ENCODE results near the gene KCTD15. TPM values are rescaled to one million over a fixed set of nuclear protein-coding genes. Genes with fewer than 3 reads are reported as not detected.

KCTD15 gene
- polyA plus RNA-seq, 3 donors = 1.6 to 43.2 (median 2.1) TPM

DNA sequence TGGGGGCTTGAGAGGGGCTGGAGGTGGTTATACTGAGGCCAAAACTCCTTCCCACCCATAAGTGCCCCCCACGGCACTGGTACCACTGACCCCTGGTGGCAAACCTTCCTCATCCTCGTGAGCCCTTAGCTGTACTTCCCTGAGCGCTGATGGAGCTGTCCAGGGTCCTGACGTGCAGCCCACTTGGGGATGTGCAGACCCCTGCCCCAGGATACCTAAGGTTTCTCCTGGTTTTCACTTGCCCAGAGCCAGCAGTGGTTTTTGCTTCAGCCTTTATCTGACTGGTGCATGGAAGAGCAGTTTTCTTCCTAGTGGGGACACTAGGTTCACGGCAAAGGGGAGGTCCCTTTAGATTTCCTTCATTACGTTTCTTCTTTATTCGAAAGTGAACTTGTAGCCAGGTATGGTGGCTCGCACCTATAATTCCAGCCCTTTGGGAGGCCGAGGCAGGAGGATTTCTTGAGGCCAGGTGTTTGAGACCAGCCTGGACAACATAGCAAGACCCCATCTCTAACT lies 28.7 kb upstream of the KCTD15 start:
- 50% methylated on average over 4 of the region's 9 CpGs for WGBS (ENCODE audit: insufficient coverage)
- TF ChIP-seq, protein P1, sequence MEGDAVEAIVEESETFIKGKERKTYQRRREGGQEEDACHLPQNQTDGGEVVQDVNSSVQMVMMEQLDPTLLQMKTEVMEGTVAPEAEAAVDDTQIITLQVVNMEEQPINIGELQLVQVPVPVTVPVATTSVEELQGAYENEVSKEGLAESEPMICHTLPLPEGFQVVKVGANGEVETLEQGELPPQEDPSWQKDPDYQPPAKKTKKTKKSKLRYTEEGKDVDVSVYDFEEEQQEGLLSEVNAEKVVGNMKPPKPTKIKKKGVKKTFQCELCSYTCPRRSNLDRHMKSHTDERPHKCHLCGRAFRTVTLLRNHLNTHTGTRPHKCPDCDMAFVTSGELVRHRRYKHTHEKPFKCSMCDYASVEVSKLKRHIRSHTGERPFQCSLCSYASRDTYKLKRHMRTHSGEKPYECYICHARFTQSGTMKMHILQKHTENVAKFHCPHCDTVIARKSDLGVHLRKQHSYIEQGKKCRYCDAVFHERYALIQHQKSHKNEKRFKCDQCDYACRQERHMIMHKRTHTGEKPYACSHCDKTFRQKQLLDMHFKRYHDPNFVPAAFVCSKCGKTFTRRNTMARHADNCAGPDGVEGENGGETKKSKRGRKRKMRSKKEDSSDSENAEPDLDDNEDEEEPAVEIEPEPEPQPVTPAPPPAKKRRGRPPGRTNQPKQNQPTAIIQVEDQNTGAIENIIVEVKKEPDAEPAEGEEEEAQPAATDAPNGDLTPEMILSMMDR (IDR thresholded peaks at IDR 0.05) = no peak
- no peak overlapping the region for H3K27ac ChIP-seq (ENCODE audit: low read depth in 1 of 2, low read length in 2 of 2)
- DNase-seq = no peak
- H3K9ac ChIP-seq (ENCODE audit: insufficient read depth, low read length, poor library complexity, severe bottlenecking) = no peak overlapping the region
- intact Hi-C loops (cut with micrococcal nuclease) = no loop called here
- H4K20me1 ChIP-seq (ENCODE audit: insufficient read depth, low read length) = no peaks in the 10 kb centered on the region
- Mint-ChIP-seq H3K36me3 (no peaks in the 10 kb centered on the region), H3K4me1 (no peaks in the 10 kb centered on the region), H3K27me3 (ENCODE audit: low read depth in 3 of 3) (peaks cover 0 to 5% (median 2%) of the 10 kb centered on the region in 3 donors), H3K4me3 (no peak overlapping the region), H3K27ac (no peak overlapping the region), H3K9me3 (no peaks in the 10 kb centered on the region)
- no peaks in the 10 kb centered on the region for H3K79me2 ChIP-seq (ENCODE audit: insufficient read depth, low read length)
- H3K27me3 ChIP-seq (ENCODE audit: control insufficient read depth in 2 of 2, insufficient read depth in 2 of 2, low read length in 2 of 2) = no peaks in the 10 kb centered on the region
- H3K4me2 ChIP-seq (replicated peaks; ENCODE audit: extremely low read depth, low read length, poor library complexity, severe bottlenecking) = no peak overlapping the region
- no peaks in the 10 kb centered on the region for H3K36me3 ChIP-seq (replicated peaks in 1 of 2; ENCODE audit: control insufficient read depth in 1 of 2, insufficient read depth in 2 of 2, low read length in 2 of 2)
- no peak overlapping the region for H2AFZ ChIP-seq (ENCODE audit: insufficient read depth, low read depth, low read length, poor library complexity, severe bottlenecking)
- no peaks in the 10 kb centered on the region for H3K4me1 ChIP-seq (ENCODE audit: control insufficient read depth in 1 of 2, insufficient read depth in 2 of 2, low read length in 2 of 2)
- no peak overlapping the region for H3K4me3 ChIP-seq (replicated peaks in 1 of 3; ENCODE audit: low read depth in 2 of 3, low read length in 3 of 3)
- no peaks in the 10 kb centered on the region for H3K9me3 ChIP-seq (replicated peaks in 1 of 2; ENCODE audit: control insufficient read depth in 1 of 2, insufficient read depth in 1 of 2, low read length in 2 of 2)

DNA sequence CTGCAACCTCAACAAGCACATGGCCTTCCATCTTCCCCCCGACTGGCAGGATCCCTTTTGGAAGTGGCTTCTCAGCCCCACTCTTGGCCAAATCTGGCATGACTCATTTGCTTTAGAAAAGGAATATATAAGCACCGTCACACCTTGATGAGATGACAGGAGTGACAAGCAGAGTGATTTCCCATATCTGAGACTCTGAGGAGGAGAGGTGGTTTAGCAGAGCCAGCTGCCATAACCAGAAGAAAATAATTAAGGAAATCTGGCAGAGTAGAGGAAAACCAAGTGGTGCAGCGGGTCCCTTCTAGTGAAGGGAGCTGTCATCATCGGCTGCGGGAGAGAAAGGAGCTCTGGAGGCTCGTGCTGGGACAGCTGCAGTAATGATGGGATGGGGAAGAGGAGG lies 27.5 kb upstream of the KCTD15 start:
- Mint-ChIP-seq H3K27me3 (ENCODE audit: low read depth in 3 of 3) (peaks cover 0 to 4% (median 3%) of the 10 kb centered on the region in 3 donors), H3K9me3 (no peaks in the 10 kb centered on the region), H3K4me3 (no peak overlapping the region), H3K4me1 (no peaks in the 10 kb centered on the region), H3K27ac (no peak overlapping the region), H3K36me3 (no peaks in the 10 kb centered on the region)
- WGBS (ENCODE audit: insufficient coverage) = 71% methylated on average over 5 of the region's 6 CpGs
- Histone ChIP-seq H3K4me3 (replicated peaks in 1 of 3; ENCODE audit: low read depth in 2 of 3, low read length in 3 of 3) (no peak overlapping the region), H3K4me2 (replicated peaks; ENCODE audit: extremely low read depth, low read length, poor library complexity, severe bottlenecking) (no peak overlapping the region), H3K27me3 (ENCODE audit: control insufficient read depth in 2 of 2, insufficient read depth in 2 of 2, low read length in 2 of 2) (no peaks in the 10 kb centered on the region), H3K27ac (ENCODE audit: low read depth in 1 of 2, low read length in 2 of 2) (no peak overlapping the region), H3K9ac (ENCODE audit: insufficient read depth, low read length, poor library complexity, severe bottlenecking) (no peak overlapping the region), H3K36me3 (replicated peaks in 1 of 2; ENCODE audit: control insufficient read depth in 1 of 2, insufficient read depth in 2 of 2, low read length in 2 of 2) (no peaks in the 10 kb centered on the region), H4K20me1 (ENCODE audit: insufficient read depth, low read length) (no peaks in the 10 kb centered on the region), H3K79me2 (ENCODE audit: insufficient read depth, low read length) (no peaks in the 10 kb centered on the region), H3K9me3 (replicated peaks in 1 of 2; ENCODE audit: control insufficient read depth in 1 of 2, insufficient read depth in 1 of 2, low read length in 2 of 2) (no peaks in the 10 kb centered on the region), H2AFZ (ENCODE audit: insufficient read depth, low read depth, low read length, poor library complexity, severe bottlenecking) (no peak overlapping the region), H3K4me1 (ENCODE audit: control insufficient read depth in 1 of 2, insufficient read depth in 2 of 2, low read length in 2 of 2) (no peaks in the 10 kb centered on the region)
- DNase-seq = no peak
- intact Hi-C loops (cut with micrococcal nuclease) = no loop called here
- TF ChIP-seq, protein P1 (IDR thresholded peaks at IDR 0.05) = no peak
